TTC549 (cell line): Measurements from ENCODE around the gene LCN15.
"Not testable (repeated sequence)": the region's sequence is repeated elsewhere in the genome, so short reads cannot be mapped to it uniquely, and the experiment has no call there.

Experiments
- FAIRE-seq: peaks from 2 replicates; lab custom pipeline; 2012; peaks lifted over from hg19 to GRCh38; lab: Jason Lieb, UNC

Gene LCN15

DNA sequence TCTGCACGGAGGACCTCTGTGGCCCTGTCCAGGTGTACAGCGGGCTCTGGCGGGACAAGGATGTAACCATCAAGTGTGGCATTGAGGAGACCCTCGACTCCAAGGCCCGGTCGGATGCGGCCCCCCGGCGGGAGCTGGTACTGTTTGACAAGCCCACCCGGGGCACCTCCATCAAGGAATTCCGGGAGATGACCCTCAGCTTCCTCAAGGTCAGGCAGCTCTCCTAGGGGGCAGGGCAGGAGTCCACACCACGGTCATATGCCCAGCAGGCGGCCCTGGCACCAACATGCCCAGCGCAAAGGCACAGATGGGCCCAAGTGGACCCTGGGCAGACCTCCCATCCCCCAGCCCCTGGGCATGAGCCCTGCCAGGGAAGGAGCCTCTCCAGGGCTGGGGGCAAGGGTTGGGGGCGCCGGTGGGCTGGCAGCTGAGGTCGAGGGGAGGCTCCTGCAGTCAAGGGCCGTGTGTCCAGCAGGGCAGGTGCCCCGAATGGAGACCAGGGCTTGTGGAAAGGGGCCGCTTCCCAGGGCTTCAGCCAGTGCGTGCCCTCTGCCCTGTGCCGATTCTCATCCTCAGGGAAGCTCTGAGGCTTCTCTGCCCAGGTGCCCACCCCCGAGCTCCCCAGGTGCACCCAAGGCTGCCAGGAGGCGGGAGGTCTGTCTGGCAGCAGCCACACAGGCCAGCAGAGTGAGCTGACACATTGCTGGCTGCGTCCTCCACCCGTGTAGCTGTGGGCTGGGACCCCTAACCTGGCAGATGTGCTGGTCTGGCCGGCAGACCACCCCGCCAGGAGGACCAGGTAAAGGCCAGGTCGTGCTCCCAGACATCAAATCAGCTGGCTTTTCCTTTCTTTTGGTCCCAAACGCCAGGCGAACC lies 42.0 kb downstream of the LCN15 start:
- no peak for FAIRE-seq

DNA sequence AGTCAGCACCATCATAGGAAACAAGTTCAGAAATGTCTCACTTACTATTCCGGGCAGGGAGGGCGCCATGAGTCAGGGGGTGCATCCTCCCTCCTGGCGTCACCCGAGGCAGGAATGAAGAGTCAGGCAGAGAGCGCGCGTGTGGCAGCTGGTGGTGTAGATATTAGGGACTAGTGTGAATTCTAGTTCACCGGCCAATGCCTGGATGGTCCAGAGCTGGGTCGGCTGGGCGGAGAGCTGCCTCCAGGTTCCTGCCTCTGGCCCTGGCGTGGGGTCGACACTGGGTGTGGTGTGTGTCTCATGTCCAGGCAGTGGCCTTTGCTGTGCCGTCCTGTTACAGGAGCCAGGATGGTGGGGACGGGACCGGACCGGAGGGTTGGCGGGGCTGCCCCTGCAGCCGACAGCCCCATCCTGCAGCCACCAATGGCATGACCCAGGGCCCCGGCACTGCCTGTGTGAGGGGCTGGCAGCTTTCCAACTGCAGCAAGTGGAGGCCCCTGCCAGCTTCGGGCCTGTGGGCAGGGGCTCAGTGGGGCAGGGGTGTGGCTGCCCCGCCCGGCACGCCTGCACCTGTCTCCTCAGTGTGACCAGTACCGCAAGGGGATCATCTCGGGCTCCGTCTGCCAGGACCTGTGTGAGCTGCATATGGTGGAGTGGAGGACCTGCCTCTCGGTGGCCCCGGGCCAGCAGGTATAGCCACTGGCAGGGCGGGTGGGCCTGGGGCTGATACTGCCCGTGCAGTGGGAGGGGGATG lies 42.8 kb downstream of the LCN15 start:
- FAIRE-seq = no peak

DNA sequence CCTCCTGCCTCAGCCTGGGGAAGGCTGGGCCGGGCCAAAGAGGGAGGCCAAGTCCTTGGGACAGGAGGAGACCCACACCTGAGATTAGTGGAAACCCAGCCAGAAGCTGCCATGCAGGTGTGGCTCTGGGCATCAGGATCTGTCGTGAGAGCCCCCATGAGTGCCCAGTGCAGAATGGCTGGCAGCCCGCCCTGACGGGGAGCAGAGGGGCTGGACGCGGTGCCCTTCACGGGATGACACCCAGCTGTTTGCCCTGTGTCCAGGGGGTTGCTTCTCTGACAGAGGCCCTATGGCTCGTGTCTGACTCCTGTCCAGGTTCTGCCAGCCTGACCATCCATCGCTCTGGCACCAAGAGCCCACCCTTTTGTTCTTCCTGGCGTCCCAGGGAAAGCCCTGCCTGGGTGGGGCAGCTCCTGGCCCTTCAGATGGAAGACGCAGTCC lies 43.4 kb downstream of the LCN15 start:
- FAIRE-seq = no peak

DNA sequence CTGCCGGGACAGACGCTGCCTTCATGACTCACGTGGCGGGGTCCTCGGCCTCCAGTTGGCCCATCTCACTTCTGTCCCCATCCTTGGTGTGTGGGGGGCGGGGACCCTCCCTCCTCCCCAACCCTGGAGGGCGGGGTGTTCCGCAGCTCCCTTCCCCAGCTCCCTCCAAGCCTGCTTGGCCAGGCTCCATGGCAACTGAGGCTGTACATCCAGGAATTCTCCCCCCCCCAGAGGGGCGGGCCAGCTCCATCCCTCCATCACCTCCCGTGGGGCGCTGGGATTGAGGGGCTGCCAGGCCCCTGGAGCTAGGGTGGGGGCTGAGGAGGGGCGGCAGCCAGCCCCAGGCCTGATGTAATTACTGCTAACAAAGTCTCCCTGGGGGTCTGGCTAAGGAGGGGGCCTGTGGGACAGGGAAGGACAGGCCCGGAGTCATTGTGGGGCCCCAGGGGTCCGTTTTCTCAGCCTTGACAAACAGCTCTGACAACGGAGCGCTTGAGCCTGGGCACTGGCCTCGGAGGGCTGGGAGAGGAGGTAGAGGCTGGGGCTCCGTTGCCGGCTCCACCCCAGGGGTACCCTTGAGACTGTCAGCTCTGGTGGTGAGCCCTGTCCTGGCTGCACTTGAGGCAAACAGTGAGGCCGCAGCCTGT lies 43.9 kb downstream of the LCN15 start:
- no peak for FAIRE-seq

DNA sequence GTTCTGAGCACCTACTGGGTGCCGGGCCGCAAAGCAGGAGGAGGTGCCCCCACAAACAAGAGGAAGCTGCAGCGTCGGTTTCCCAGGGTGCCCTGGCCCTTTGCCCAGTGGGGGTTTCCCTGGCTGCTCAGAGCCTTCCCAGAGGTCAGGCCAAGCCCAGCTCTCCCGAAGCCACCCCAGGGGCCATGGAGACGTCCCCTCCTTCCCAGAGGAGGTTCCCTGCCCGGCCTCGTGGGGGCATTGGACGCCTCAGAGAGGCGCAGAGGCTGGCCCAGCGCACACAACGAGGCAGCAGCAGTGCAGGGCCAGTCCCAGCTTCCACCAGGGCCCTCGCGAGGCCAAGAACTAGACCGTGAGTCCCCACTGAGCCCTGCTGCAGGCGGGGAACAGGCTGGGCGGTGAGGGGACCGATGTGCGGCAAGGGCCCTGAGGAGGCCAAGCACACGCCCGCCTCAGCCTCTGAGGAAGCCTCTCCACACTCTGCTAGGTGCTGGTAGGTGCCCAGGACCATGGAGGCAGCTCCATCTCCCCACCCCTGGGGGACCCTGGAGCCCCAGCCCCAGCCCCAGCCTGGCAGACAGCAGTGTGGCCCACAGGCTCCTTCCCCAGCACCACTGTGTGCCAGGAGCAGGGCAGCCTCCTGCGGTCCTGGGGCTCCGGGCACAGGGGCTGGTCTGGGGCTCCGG lies 45.0 kb downstream of the LCN15 start:
- FAIRE-seq = no peak

DNA sequence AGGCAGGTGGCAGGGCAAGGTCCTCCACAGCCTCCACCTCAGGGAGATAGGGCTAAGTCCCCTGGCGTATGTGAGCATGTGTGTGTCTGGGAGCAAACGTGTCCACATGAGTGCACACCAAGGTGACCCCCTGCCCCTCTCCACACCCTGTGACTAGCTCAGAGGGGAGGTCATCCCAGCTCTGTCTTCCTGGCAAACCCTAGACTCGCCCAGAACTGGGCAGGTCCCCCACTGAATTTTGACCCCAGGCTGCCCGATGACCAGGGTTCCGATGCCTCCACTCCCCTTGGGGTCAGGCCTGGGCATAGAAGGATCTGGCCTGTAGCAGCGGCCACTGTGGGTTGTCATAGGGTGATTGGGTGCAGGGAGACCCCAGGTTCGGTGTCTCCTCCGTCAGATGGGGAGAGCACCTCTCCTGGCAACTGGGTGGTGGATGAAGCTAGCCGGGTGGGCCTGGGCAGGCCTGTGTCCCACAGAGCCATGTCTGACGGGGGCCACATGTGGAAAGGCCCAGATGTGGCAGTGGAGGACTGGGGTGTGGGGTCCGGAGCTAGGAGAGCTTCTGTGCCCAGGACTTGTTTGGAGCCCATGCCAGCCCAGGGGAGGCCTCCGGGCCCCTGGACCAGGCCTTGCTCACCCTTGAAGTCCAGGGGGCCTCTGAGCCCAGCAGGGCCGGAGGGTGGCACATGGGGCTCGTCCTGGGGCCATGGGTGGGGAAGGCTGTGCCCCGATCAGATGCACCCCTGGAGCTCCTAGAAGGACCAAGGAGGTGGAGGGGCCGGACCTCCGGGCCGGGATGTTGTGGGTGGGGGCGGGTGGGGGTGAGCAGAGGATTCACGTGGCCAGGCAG lies 45.7 kb downstream of the LCN15 start:
- no peak for FAIRE-seq

DNA sequence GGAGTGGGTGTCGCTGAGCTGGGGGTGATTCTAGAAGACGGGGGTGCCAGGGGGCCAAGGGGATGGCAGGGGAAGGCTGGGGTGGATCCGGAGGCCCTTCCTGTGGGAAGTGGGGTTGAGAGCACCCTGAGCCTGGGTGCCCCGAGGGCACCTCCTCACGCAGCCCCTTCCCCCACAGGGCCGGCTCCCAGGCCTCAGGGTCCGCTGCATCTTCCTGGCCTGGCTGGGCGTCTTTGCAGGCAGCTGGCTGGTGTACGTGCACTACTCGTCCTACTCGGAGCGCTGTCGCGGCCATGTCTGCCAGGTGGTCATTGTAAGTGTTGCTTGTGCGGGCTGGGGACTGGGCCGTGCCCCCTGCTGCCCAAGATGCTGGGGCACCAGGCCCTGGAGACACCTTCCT lies 46.9 kb downstream of the LCN15 start:
- no peak for FAIRE-seq

DNA sequence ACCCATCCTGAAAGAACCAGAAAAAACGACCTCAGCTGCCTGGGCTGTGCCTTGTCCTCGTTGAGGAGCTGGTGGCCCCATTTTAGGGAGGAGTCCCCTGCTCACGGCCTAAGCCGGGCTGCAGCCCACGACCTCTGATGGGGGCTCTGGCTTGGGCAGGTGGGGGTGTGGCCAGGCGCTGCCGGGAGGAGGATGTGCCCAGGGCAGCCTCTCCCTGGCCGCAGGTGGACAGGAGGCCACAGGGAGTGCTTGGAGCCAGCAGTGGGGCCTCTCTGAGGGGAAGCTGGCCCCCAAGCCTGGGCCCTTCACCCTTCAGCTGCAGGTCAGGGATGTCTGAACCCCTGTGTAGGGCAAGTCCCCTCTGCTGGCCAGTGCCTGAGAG lies 49.4 kb downstream of the LCN15 start:
- no peak for FAIRE-seq

DNA sequence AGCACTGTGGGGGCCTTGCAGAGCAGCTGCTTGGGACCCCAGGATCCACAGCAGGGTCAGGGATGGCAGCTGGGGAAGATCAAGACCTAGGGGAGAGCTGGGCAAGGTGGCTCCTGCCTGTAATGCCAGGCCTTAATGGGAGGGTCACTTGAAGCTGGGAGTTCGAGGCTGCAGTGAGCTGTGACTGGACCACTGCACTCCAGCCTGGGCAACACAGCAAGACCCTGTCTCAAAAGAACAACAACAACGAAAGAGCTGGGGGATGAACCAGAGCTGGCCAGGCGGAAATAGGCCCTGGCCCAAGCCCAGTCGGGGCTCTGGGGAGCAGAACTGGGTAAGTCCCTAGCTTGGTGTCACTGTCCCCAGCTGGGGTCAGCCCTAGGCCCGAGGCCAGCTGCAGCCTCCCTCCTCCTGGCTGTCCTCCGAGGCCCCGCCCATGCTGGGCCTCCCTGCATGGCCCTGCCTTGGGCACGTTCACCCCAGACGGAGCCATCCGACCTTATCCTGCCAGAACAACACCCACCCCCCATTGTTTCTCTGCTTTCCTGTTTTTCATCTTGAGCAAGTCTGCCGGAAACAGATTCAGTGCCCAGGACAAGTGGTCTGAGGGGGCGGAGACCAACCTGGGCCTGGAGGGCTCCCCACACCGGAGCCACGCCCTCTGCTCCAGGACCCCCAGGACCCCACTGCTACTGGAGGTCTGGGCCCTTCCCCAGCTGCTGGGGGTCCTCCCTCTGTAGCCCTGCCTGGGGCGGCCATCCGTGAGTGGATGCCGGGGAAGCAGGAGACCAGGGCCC lies 50.0 kb downstream of the LCN15 start:
- no peak for FAIRE-seq

DNA sequence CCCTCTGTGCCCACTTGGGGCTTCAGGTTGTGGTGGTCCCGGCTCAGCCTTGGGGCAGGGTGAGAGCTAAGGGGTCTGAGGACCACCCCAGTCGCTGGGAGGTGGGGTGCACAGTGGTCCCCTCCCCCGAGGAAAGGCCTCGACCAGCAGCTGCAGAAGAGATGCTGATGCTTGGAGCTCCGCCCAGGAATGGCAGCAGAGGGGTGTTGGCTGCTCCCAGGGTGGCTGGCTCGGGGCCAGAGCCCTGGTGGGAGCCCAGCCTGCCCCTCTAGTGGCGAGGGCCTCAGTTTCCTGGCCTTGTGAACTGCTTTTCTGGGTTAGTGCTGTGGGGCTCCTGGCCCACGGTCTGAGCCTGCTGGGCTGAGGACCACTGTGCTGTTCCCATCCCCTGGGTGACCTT lies 50.8 kb downstream of the LCN15 start:
- no peak for FAIRE-seq

DNA sequence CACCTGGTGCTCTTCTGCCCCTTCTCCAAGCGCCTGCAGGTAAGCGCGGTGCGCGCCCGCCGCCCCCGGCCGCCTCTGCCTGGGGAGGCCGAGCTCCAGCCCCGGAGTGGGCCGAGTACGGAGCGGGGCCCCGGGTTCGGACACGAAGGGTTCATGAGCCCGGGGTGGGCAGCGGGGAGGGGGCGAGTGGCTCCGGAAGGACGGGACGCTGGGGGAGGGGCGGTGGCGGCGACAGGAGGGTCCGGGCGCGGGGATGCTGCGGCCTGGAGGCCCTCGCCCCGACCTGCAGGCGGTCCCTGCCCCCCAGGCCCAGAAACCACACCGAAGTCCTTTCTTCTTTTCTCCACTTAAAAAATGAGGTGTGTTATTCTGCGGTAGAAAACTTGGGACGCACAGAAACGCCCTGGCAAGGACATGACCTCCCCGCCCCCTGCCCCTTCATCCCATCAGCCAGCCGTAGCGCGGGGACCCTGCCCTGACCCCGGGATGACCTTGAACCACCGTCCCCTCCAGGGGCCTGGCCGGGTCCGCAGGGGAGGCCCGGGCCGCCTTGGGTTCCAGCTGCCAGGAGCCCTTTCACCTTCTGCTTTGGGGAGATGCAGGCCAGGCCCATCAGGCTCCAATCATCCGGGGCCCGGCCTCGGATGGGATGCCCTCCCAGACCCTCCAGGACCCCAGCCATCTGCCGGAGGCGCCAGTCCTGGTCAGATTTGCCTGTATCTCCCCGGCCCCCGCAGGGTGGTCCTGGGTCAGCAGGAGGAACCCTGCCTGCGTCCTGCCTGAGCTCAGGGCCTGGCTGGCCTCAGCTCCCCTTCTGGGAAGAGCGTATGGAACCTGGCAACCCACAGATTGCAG lies 51.4 kb downstream of the LCN15 start:
- FAIRE-seq = no peak

DNA sequence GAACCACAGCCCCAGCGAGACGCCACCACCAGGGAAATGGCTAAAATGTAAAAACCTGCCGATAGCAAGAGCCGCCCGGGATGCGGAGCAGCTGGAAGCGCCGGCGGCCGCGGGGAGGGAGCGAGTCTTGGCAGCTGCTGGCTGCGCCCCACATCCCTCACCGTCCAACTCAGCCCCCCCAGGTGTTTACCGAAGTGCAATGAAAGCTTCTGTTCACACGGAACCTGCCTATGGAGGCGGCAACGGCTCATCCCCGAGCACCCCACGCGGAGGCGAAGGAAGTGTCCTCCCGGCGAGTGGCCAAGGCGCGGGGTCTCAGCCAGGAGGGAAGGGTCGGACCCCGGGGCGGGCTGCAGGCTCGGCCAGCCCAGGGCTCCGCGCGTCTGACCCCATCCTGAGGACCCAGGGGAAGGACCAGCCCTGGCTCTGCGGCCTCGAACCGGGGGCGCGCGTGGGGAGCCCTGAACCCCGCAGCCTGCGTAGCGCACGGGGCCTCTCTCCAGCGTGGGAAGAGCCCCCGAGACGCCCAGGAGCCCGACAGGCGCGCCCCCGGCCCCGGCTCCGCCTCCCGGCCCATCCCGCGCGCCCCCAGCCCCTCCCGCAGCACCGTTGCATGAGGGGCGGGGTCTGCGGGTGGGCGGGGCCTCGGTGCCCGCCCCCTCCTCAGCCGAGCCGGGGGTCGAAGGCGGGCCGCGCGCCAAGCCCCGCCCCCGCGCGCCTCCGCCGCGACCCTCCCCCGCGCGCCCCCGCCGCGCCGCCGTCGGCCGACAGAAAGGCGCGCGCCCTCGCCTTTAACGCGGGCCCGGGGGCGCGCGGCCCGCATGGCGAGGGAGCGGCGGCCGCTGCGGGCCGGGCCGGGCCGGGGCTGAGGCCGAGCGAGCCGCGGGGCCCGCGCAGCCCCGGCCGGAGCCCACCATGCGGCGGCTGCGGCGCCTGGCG lies 52.3 kb downstream of the LCN15 start, which contains the start of gene DIPK1B:
DIPK1B (plus strand) TSS at position 822 of the 939 bp plus-strand sequence; CDS start at position 916, 94 bp downstream.
- no peak for FAIRE-seq

DNA sequence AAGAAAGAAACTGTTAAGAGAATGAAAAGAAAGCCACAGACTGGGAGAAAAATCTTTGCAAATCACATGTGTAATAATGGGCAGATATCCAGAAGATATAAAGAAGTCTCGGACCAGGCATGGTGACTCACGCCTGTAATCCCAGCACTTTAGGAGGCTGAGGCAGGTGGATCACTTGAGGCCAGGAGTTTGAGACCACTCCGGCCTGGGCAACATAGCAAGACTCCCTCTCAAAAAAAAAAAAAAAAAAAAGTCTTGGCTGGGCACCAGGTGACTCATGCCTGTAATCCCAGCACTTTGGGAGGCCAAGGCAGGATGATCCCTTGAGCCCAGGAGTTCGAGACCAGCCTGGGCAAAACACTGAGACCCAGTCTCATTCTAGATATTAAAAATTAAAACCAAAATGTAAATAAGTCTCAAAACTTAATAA lies 53.1 kb downstream of the LCN15 start:
- FAIRE-seq = not testable (repeated sequence)

DNA sequence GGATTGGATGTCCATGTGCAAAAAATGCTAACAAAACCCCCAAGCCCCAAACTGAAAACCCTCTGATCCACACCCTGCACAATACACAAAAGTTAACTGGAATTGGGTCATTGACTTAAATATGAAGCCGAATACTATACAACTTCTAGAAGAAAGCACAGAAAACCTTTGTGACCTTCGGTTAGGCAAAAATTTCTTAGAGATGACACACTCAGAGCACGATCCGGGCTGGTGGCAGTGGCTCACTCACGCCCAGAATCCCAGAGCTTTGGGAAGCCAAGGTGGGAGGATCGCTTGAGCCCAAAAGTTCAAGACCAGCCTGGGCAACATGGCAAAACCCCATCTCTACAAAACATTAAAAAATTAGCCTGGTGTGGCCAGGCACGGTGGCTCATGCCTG lies 53.8 kb downstream of the LCN15 start:
- FAIRE-seq = no peak
